Endothelial cell of umbilical vein (primary cell): ENCODE data around the gene ANO9. TPM values are rescaled to one million over a fixed set of nuclear protein-coding genes. Genes with fewer than 3 reads are reported as not detected.

Source experiments
- BruUV-seq: library from RNA; stranded (reverse); fragments of 400-500 nt; replicated peaks from 2 replicates; lab custom pipeline; 2021; lab: Mats Ljungman, UMichigan
- CTCF ChIA-PET: fragments of 300-600, 350-600 bp; sonication (Branson Sonifier 250); formaldehyde crosslinking; loops from one replicate; lab custom pipeline; 2021; ENCODE audit warnings: antibody characterized with exemption, inconsistent platforms; lab: Charles Lee
- POLR2A ChIA-PET: fragments of 300-600, 350-600 bp; sonication (Branson Sonifier 250); formaldehyde crosslinking; loops from one replicate; lab custom pipeline; 2021; ENCODE audit warnings: antibody characterized with exemption, inconsistent platforms; lab: Charles Lee
- DNase-seq: peaks from one replicate; pipeline ENCODE4 v3.0.0-alpha.2; 2011; ENCODE audit warnings: low read depth, low spot score
- FAIRE-seq: peaks from 2 replicates; lab custom pipeline; 2011; peaks lifted over from hg19 to GRCh38; lab: Jason Lieb, UNC
- H2AFZ ChIP-seq: 2 replicates; pipeline ENCODE4 v1.6.0; 2012; ENCODE audit warnings: low read depth, low read length, control low read depth, inconsistent platforms
- H3K27ac ChIP-seq: 2 replicates; pipeline ENCODE4 v1.5.1; 2011; ENCODE audit warnings: low read depth, mild to moderate bottlenecking, control low read depth, low read length, moderate library complexity; ENCODE audit not compliant: insufficient read depth
- H3K27me3 ChIP-seq, 2 experiments: 2 replicates each; pipeline versions ENCODE4 v1.6.0 to v1.6.1; 2011; ENCODE audit warnings: low read length in 2 of 2, mixed read lengths in 1 of 2; ENCODE audit not compliant: control insufficient read depth in 2 of 2, insufficient read depth in 2 of 2
- H3K36me3 ChIP-seq, 2 experiments: 2 replicates in 1 of 2; 3 replicates in 1 of 2; pipeline ENCODE4 v1.5.1; 2011; ENCODE audit warnings: low read length in 2 of 2, mild to moderate bottlenecking in 1 of 2, moderate library complexity in 1 of 2; ENCODE audit not compliant: control insufficient read depth in 2 of 2, insufficient read depth in 2 of 2; ENCODE audit errors: extremely low read depth in 1 of 2
- H3K4me1 ChIP-seq: 3 replicates; pipeline ENCODE4 v1.5.1; 2011; ENCODE audit warnings: mild to moderate bottlenecking, low read length; ENCODE audit not compliant: control insufficient read depth, insufficient read depth; ENCODE audit errors: extremely low read depth
- H3K4me2 ChIP-seq: 2 replicates; pipeline ENCODE4 v1.6.1; 2011; ENCODE audit warnings: low read length, control low read depth, mixed read lengths; ENCODE audit not compliant: insufficient read depth
- H3K4me3 ChIP-seq, 3 experiments: fragments of 200-600 bp in 1 of 3; sonication (generic), shearing (Covaris generic) in 1 of 3; replicated peaks in 1 of 3; 2 replicates each; pipeline ENCODE4 v1.5.1; 2011 to 2016; ENCODE audit warnings: control low read depth in 3 of 3, low read length in 3 of 3, mild to moderate bottlenecking in 2 of 3, inconsistent platforms in 1 of 3, low read depth in 1 of 3, moderate library complexity in 1 of 3; ENCODE audit not compliant: insufficient read depth in 1 of 3
- H3K79me2 ChIP-seq: 2 replicates; pipeline ENCODE4 v1.6.0; 2012; ENCODE audit warnings: low read length, inconsistent platforms; ENCODE audit not compliant: control insufficient read depth, insufficient read depth
- H3K9ac ChIP-seq: replicated peaks from 2 replicates; pipeline ENCODE3; 2011; ENCODE audit warnings: low read length, control low read depth; ENCODE audit not compliant: insufficient read depth; ENCODE audit errors: extremely low read depth
- H3K9me1 ChIP-seq: replicated peaks from 3 replicates; pipeline ENCODE4 v1.6.0; 2011; ENCODE audit warnings: mild to moderate bottlenecking, low read length; ENCODE audit not compliant: control insufficient read depth, insufficient read depth; ENCODE audit errors: extremely low read depth
- H3K9me3 ChIP-seq: replicated peaks from 2 replicates; pipeline ENCODE4 v1.5.1; 2012; ENCODE audit warnings: low read length, inconsistent platforms; ENCODE audit not compliant: control insufficient read depth, insufficient read depth
- H4K20me1 ChIP-seq: replicated peaks from 2 replicates; pipeline ENCODE3; 2011; ENCODE audit warnings: mild to moderate bottlenecking, low read length; ENCODE audit not compliant: control insufficient read depth, insufficient read depth; ENCODE audit errors: extremely low read depth
- CTCF ChIP-seq, 2 donors: IDR thresholded peaks; 1 replicate in 1 of 2; 2 replicates in 1 of 2; pipeline ENCODE4 v1.5.1; 2011; ENCODE audit warnings: low read length in 2 of 2, mild to moderate bottlenecking in 2 of 2, moderate library complexity in 2 of 2, control low read depth in 1 of 2, inconsistent platforms in 1 of 2, low read depth in 1 of 2; ENCODE audit not compliant: insufficient read depth in 1 of 2; ENCODE audit errors: extremely low read depth in 1 of 2
- EZH2 ChIP-seq: IDR thresholded peaks from 2 replicates; pipeline ENCODE4 v1.6.1; 2012; ENCODE audit warnings: borderline replicate concordance, low read depth, mild to moderate bottlenecking, moderate library complexity, low read length, inconsistent platforms; ENCODE audit not compliant: severe bottlenecking
- FOS ChIP-seq: IDR thresholded peaks from 2 replicates; pipeline ENCODE4 v1.6.1; 2011; ENCODE audit warnings: mild to moderate bottlenecking, low read length, moderate library complexity, borderline replicate concordance; ENCODE audit not compliant: insufficient read depth
- GATA2 ChIP-seq: IDR thresholded peaks from 2 replicates; pipeline ENCODE4 v1.7.0; 2011; ENCODE audit warnings: low read depth, mild to moderate bottlenecking, moderate library complexity, mixed read lengths, low read length; ENCODE audit not compliant: insufficient read length, insufficient read depth
- JUN ChIP-seq: IDR thresholded peaks from 2 replicates; pipeline ENCODE4 v1.6.1; 2011; ENCODE audit warnings: borderline replicate concordance, low read depth; ENCODE audit not compliant: insufficient read length, insufficient read depth
- MAX ChIP-seq: IDR thresholded peaks from 2 replicates; pipeline ENCODE4 v1.6.1; 2011; ENCODE audit not compliant: insufficient read depth, insufficient read length
- MYC ChIP-seq: IDR thresholded peaks from one replicate; pipeline ENCODE4 v1.6.1; 2011; ENCODE audit warnings: mild to moderate bottlenecking, low read depth, low read length
- POLR2A ChIP-seq: IDR thresholded peaks from 2 replicates; pipeline ENCODE4 v1.6.1; 2012; ENCODE audit warnings: low read depth, mild to moderate bottlenecking, control low read depth, low read length
- POLR2AphosphoS5 ChIP-seq: IDR thresholded peaks from 2 replicates; pipeline ENCODE4 v1.6.1; 2012; ENCODE audit warnings: low read depth, mild to moderate bottlenecking, control low read depth, low read length, moderate library complexity; ENCODE audit not compliant: insufficient read depth
- dilution Hi-C: fragments of 300-500 bp; cut with MboI; formaldehyde crosslinking; loops from one replicate; pipeline ENCODE4 v1.15.0; 2019; ENCODE audit warnings: low sequenced_read_pairs; ENCODE audit not compliant: extremely low pct_ligation_motif_present
- intact Hi-C: fragments of 100-400 bp; cut with micrococcal nuclease; formaldehyde crosslinking; loops from one replicate; pipeline ENCODE4 v1.10.0; 2022
- polyA plus RNA-seq, 4 experiments: library from polyadenylated mRNA; depleted of rRNA in 3 of 4; stranded (reverse) in 3 of 4; unstranded in 1 of 4; fragments of >200 nt; gene quantifications; 2 replicates each; pipeline versions ENCODE4 v1.2.1 to v1.2.3, GENCODE V29; 2011 to 2012; ENCODE audit warnings: missing spikeins in 1 of 4
- total RNA-seq: library from RNA; stranded (reverse); gene quantifications from 2 replicates; pipeline ENCODE4 v1.2.3, GENCODE V29; 2021

The ANO9 gene
- total and polyA plus RNA-seq, 2 donors (not counting 3 experiments of a cell fraction or from before 2014, with no cell fraction given): 0.23 TPM; not detected in 1

- no TSS peak for BruUV-seq
- Histone ChIP-seq H3K4me1 (no peaks in the 10 kb centered on the region), H3K27ac (no peak overlapping the region), H3K27me3 (peaks cover 7 to 14% of the 10 kb centered on the region in 2 experiments), H3K4me3 (no peak overlapping the region), H3K4me2 (no peak overlapping the region), H3K79me2 (no peaks in the 10 kb centered on the region), H2AFZ (no peak overlapping the region), H3K9me3 (no peaks in the 10 kb centered on the region), H3K9ac (no peak overlapping the region), H3K36me3 (no peaks in the 10 kb centered on the region), H3K9me1 (no peaks in the 10 kb centered on the region), H4K20me1 (no peaks in the 10 kb centered on the region)
- DNase-seq: no peak
- TF ChIP-seq POLR2A (no peak), POLR2AphosphoS5 (no peak), GATA2 (no peak), MAX (no peak), FOS (no peak), EZH2 (no peak), JUN (no peak), CTCF (IDR thresholded peaks at IDR 0.05; ENCODE audit: extremely low read depth in 1 of 2, insufficient read depth in 1 of 2, low read depth in 1 of 2, low read length in 2 of 2) (no peak), MYC (no peak)
- intact Hi-C loops: no loop called here
- FAIRE-seq: no peak
- dilution Hi-C loops: no loop called here
- ChIA-PET CTCF (interaction anchor here (3.1 kb wide), 1 partner anchor 24 kb away, joined by 18 read pairs; no protein-coding TSS in a partner anchor), POLR2A (no interaction called here)
Measured at GRCh38 chr11:425301-425700, 16.5 kb downstream of the ANO9 start.
